Lung (tissue), 12 donors: ENCODE measurements around the gene MS4A12. TPM values are rescaled to one million over a fixed set of nuclear protein-coding genes. Genes with fewer than 3 reads are reported as not detected.
"Not testable (repeated sequence)": the region's sequence is repeated elsewhere in the genome, so short reads cannot be mapped to it uniquely, and the experiment has no call there.

Experiments used
- ATAC-seq: fragments of 200-7000 bp; cut with Tn5 transposase; one replicate; pipeline ENCODE4 v1.9.1; 2020; ENCODE audit warnings: moderate number of reproducible peaks; ENCODE audit not compliant: insufficient read depth, low FRiP score
- DNase-seq, 3 donors: peaks; one replicate each; pipeline ENCODE4 v3.0.0-alpha.2; 2013 to 2017
- H3K27ac ChIP-seq, 2 donors: one replicate each; pipeline ENCODE4 v1.5.1; 2013; ENCODE audit warnings: mild to moderate bottlenecking in 2 of 2, moderate library complexity in 2 of 2, control low read depth in 1 of 2, inconsistent platforms in 1 of 2, low read depth in 1 of 2, low read length in 1 of 2
- H3K27me3 ChIP-seq, 3 donors: one replicate each; pipeline ENCODE4 v1.5.1; 2013; ENCODE audit warnings: low read length in 2 of 3; ENCODE audit not compliant: control insufficient read depth in 3 of 3, insufficient read depth in 3 of 3
- H3K36me3 ChIP-seq, 4 donors: one replicate each; pipeline ENCODE4 v1.5.1; 2013; ENCODE audit warnings: low read length in 4 of 4, mild to moderate bottlenecking in 1 of 4, moderate library complexity in 1 of 4; ENCODE audit not compliant: control insufficient read depth in 4 of 4, insufficient read depth in 4 of 4
- H3K4me1 ChIP-seq, 5 donors: one replicate each; pipeline ENCODE4 v1.5.1; 2013; ENCODE audit warnings: low read length in 5 of 5, mild to moderate bottlenecking in 2 of 5, moderate library complexity in 1 of 5; ENCODE audit not compliant: control insufficient read depth in 5 of 5, insufficient read depth in 5 of 5
- H3K4me3 ChIP-seq: one replicate; pipeline ENCODE4 v1.5.1; 2013; ENCODE audit warnings: mild to moderate bottlenecking, control low read depth, moderate library complexity
- H3K9ac ChIP-seq, 2 donors: one replicate each; pipeline ENCODE4 v1.5.1; 2013; ENCODE audit warnings: low read length in 2 of 2, control low read depth in 1 of 2; ENCODE audit not compliant: insufficient read depth in 1 of 2
- H3K9me3 ChIP-seq, 4 donors: one replicate each; pipeline ENCODE4 v1.5.1; 2013; ENCODE audit warnings: low read length in 3 of 4, mild to moderate bottlenecking in 1 of 4, moderate library complexity in 1 of 4; ENCODE audit not compliant: control insufficient read depth in 4 of 4, insufficient read depth in 3 of 4
- WGBS, 2 donors: extraction: QIAGEN DNeasy Blood & Tissue Kit; methylation state at CpG; one replicate each; pipeline ENCODE4 v1.1.7; 2013; 5-methylcytosine and 5-hydroxymethylcytosine counted together
- polyA plus RNA-seq, 2 donors: library from polyadenylated mRNA; stranded (reverse); fragments of 200-250 nt; gene quantifications; one replicate each; pipeline ENCODE4 v1.2.1, GENCODE V29; 2013
- total RNA-seq, 2 donors: library from RNA; depleted of rRNA in 1 of 2; stranded (reverse); fragments of >200 nt in 1 of 2; gene quantifications; one replicate each; pipeline ENCODE4 v1.2.1, GENCODE V29; 2014 to 2021
- TF ChIP-seq, protein P1 (sequence below): IDR thresholded peaks from 2 replicates; pipeline ENCODE4 v1.5.1; 2012; ENCODE audit warnings: mild to moderate bottlenecking; ENCODE audit errors: control extremely low read depth, extremely low read depth
- donor health status: control.
- donor health status: control.
- donor health status: Bipolar disorder and iron deficiency.
- donor health status: healthy.
- donor health status: DM: yes; HTN: yes; CAD: no.

MS4A12 gene
- total and polyA plus RNA-seq, 4 donors = not detected

DNA sequence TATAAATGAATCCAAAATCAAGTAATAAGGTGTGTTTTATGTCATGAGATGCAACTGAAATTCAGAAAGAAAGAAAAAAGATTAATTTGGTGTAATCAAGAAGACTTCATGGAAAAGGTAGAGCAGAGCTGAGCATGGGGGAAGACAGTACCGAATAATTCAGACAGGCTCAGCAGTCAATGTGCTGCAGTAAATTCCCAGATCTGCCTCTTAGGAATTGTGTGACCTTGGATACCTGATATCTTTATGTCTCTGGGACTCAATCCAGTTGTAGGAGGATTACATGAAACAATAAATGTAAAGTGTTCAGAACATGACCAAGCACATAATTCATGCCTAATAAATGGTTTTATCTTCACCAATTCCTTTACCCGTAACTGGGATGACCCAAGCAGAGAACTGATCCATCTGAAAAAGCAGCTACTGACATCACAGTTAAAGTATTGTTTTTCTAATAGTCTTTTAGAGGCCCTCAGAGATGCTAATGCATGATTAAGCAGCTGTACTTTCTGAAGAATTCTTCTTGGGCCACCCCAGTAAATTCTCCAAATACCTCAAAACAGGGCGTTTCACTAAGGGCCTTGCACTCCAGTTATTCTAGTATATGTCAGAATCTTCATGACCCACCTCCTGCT lies 7.8 kb downstream of the MS4A12 start:
- no peak for DNase-seq
- H3K9ac ChIP-seq = no peak overlapping the region
- TF ChIP-seq, protein P1, sequence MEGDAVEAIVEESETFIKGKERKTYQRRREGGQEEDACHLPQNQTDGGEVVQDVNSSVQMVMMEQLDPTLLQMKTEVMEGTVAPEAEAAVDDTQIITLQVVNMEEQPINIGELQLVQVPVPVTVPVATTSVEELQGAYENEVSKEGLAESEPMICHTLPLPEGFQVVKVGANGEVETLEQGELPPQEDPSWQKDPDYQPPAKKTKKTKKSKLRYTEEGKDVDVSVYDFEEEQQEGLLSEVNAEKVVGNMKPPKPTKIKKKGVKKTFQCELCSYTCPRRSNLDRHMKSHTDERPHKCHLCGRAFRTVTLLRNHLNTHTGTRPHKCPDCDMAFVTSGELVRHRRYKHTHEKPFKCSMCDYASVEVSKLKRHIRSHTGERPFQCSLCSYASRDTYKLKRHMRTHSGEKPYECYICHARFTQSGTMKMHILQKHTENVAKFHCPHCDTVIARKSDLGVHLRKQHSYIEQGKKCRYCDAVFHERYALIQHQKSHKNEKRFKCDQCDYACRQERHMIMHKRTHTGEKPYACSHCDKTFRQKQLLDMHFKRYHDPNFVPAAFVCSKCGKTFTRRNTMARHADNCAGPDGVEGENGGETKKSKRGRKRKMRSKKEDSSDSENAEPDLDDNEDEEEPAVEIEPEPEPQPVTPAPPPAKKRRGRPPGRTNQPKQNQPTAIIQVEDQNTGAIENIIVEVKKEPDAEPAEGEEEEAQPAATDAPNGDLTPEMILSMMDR = no peak
- H3K4me1 ChIP-seq = no peaks in the 10 kb centered on the region
- 77 to 90% methylated on average over 3 of the region's 3 CpGs for WGBS, 2 donors
- no peaks in the 10 kb centered on the region for H3K9me3 ChIP-seq
- H3K4me3 ChIP-seq = no peak overlapping the region
- ATAC-seq = no peak
- H3K27ac ChIP-seq = no peak overlapping the region
- no peaks in the 10 kb centered on the region for H3K27me3 ChIP-seq
- H3K36me3 ChIP-seq = no peaks in the 10 kb centered on the region

DNA sequence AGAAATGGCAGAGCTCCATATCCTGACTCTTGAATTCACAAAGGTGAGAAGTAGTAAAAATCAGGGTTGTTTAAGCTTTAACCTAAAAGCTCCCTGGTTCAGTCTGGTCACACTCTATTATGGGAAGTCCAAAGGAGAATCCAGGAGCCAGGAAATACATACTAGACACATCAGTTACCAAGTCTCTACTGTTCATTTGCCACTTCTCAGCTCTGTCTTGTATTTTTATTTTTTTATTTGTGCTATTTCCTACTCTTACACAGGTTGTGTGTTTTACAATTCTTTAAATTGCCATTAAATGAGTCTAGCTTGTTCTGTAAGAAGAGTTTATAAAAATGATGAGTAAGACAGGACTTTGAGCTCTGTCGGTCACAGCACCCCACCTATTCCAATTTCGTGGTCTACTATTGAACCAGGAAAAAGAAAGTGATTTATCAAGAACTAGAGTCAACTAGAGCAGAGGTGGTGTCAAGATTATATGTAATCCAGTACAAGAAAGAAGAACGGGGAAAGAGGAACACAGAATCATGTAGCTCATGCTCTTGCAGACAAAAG lies 9.7 kb downstream of the MS4A12 start:
- Histone ChIP-seq H3K4me1 (no peaks in the 10 kb centered on the region), H3K27ac (no peak overlapping the region), H3K9me3 (no peaks in the 10 kb centered on the region), H3K27me3 (no peaks in the 10 kb centered on the region), H3K36me3 (no peaks in the 10 kb centered on the region), H3K9ac (no peak overlapping the region), H3K4me3 (no peak overlapping the region)
- DNase-seq (no peak), ATAC-seq (no peak)
- TF ChIP-seq, protein P1 = no peak
- 68 to 76% methylated on average over 3 of the region's 3 CpGs for WGBS, 2 donors

DNA sequence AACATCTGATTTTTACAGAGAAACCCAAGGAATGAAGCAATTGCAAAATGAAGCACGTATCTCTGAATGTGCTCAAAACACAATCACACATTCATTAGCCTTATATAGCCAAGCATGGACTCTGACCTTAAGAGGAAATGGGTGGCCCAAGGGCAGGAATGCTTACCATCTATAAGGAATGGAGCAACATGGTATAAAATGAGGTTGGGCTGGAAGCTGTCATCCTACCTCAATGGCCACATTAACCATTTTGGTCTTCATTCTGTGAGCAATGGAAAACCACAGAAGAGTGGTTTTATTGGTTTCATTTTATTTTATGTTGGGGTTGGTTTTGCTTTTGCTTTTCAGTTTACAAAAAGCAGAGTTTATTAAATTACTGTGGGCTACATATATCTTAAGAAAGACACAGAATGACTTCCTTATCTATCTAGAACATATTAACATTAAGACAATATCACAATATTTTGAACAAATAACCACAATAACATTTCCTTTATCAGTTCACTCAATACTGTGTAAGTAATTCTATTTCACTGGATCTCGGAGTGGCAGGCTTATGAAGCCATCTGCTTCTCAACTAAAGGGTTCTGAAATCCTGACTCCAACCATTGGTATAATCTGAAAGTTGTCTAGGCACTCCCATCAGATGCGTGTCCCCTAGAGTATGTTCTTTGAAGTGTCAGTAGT lies 11.8 kb downstream of the MS4A12 start:
- H3K4me1 ChIP-seq = no peaks in the 10 kb centered on the region
- no peak overlapping the region for H3K9ac ChIP-seq
- H3K27me3 ChIP-seq = no peaks in the 10 kb centered on the region
- H3K4me3 ChIP-seq = no peak overlapping the region
- H3K9me3 ChIP-seq = no peaks in the 10 kb centered on the region
- DNase-seq (no peak), ATAC-seq (no peak)
- 67 to 82% methylated on average over 3 of the region's 3 CpGs for WGBS, 2 donors
- TF ChIP-seq, protein P1 = no peak
- no peak overlapping the region for H3K27ac ChIP-seq
- H3K36me3 ChIP-seq = no peaks in the 10 kb centered on the region

DNA sequence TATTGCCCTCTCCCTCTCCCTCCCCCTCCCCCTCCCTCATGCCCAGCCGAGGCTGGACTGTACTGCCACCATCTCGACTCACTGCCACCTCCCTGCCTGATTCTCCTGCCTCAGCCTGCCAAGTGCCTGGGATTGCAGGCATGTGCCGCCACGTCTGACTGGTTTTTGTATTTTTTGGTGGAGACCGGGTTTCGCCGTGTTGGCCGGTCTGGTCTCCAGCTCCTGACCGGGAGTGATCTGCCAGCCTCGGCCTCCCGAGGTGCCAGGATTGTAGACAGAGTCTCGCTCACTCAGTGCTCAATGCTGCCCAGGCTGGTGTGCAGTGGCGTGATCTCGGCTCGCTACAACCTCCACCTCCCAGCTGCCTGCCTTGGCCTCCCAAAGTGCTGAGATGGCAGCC lies 17.0 kb downstream of the MS4A12 start:
- DNase-seq = not testable (repeated sequence)

DNA sequence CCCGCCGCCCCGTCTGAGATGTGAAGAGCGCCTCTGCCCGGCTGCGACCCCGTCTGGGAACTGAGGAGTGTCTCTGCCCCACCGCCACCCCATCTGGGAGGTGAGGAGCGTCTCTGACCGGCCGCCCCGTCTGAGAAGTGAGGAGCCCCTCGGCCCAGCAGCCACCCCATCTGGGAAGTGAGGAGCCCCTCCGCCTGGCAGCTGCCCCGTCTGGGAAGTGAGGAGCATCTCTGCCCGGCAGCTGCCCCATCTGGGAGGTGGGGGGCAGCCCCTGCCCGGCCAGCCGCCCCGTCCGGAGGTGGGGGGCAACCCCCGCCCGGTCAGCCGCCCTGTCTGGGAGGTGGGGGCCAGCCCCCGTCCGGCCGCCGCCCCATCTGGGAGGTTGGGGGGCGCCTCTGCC lies 17.6 kb downstream of the MS4A12 start:
- not testable (repeated sequence) for H3K9ac ChIP-seq, ATAC-seq, DNase-seq, H3K27me3 ChIP-seq, H3K4me3 ChIP-seq, H3K9me3 ChIP-seq, H3K36me3 ChIP-seq, H3K27ac ChIP-seq
- peaks cover 0 to 36% (median 0%) of the 10 kb centered on the region in 5 donors for H3K4me1 ChIP-seq
- WGBS, 2 donors = 94 to 96% methylated on average over 24 to 28 of the region's 28 CpGs

More for the DNA sequence above, 17.0 kb downstream of the MS4A12 start:
- WGBS, 2 donors = 84 to 85% methylated on average over 15 of the region's 15 CpGs
- not testable (repeated sequence) for H3K9me3 ChIP-seq, H3K9ac ChIP-seq, H3K4me3 ChIP-seq, ATAC-seq, H3K27ac ChIP-seq, H3K27me3 ChIP-seq, H3K36me3 ChIP-seq
- H3K4me1 ChIP-seq = peaks cover 0 to 30% (median 0%) of the 10 kb centered on the region in 5 donors
